H1 (cell line): Measurements from ENCODE around the gene NCAM1. TPM values are rescaled to one million over a fixed set of nuclear protein-coding genes. Genes with fewer than 3 reads are reported as not detected.

Source experiments
- CTCF ChIA-PET: fragments of 300-600 bp; sonication (Branson Sonifier 250); formaldehyde crosslinking; loops from one replicate; lab custom pipeline; 2021; ENCODE audit not compliant: partially characterized antibody; lab: Charles Lee
- POLR2A ChIA-PET: fragments of 300-600 bp; sonication (Branson Sonifier 250); formaldehyde crosslinking; loops from one replicate; lab custom pipeline; 2021; ENCODE audit warnings: inconsistent platforms; ENCODE audit not compliant: partially characterized antibody; lab: Charles Lee
- DNase-seq, 2 experiments: peaks; one replicate each; pipeline versions ENCODE4 v3.0.0 to v3.0.0-alpha.2; 2010 to 2022; ENCODE audit warnings: low spot score in 2 of 2, low read depth in 1 of 2, mixed read lengths in 1 of 2
- FAIRE-seq: peaks from 2 replicates; lab custom pipeline; 2011; peaks lifted over from hg19 to GRCh38; lab: Jason Lieb, UNC
- H2AFZ ChIP-seq: 2 replicates; pipeline ENCODE4 v1.8.1; 2012; ENCODE audit warnings: low read length, inconsistent platforms
- H2AK5ac ChIP-seq: 2 replicates; pipeline ENCODE4 v1.6.1; 2013; ENCODE audit warnings: low read depth, low read length
- H2BK120ac ChIP-seq: replicated peaks from 2 replicates; pipeline ENCODE3; 2013; ENCODE audit warnings: low read depth, low read length, inconsistent platforms
- H2BK12ac ChIP-seq: 2 replicates; pipeline ENCODE4 v1.6.1; 2013; ENCODE audit warnings: low read depth, low read length
- H2BK15ac ChIP-seq: 2 replicates; pipeline ENCODE4 v1.6.1; 2013; ENCODE audit warnings: low read length
- H2BK20ac ChIP-seq: 2 replicates; pipeline ENCODE4 v1.6.1; 2013; ENCODE audit warnings: low read length
- H2BK5ac ChIP-seq: 2 replicates; pipeline ENCODE4 v1.6.1; 2013; ENCODE audit warnings: low read depth, low read length
- H3K14ac ChIP-seq: 2 replicates; pipeline ENCODE4 v1.6.1; 2013; ENCODE audit warnings: inconsistent platforms; ENCODE audit not compliant: insufficient read length
- H3K18ac ChIP-seq: 2 replicates; pipeline ENCODE4 v1.6.1; 2013; ENCODE audit warnings: low read length; ENCODE audit errors: extremely low read depth
- H3K23ac ChIP-seq: 2 replicates; pipeline ENCODE4 v1.6.1; 2013; ENCODE audit warnings: inconsistent platforms; ENCODE audit not compliant: insufficient read length
- H3K23me2 ChIP-seq: 2 replicates; pipeline ENCODE4 v1.6.1; 2013; ENCODE audit warnings: low read depth, low read length
- H3K27ac ChIP-seq: 2 replicates; pipeline ENCODE4 v1.6.1; 2011; ENCODE audit warnings: low read depth, low read length, inconsistent platforms
- H3K27me3 ChIP-seq, 4 experiments: replicated peaks in 1 of 4; 1 replicate in 1 of 4; 2 replicates in 3 of 4; pipeline versions ENCODE4 v1.6.1 to v1.8.1; 2011 to 2013; ENCODE audit warnings: low read length in 3 of 4, mild to moderate bottlenecking in 3 of 4, inconsistent platforms in 2 of 4, mixed read lengths in 2 of 4, moderate library complexity in 1 of 4; ENCODE audit not compliant: control insufficient read depth in 3 of 4, insufficient read depth in 3 of 4; ENCODE audit errors: extremely low read depth in 1 of 4
- H3K36me3 ChIP-seq, 4 experiments: 2 replicates each; pipeline versions ENCODE4 v1.6.1 to v1.8.1; 2011 to 2013; ENCODE audit warnings: mild to moderate bottlenecking in 4 of 4, low read length in 3 of 4, moderate library complexity in 2 of 4, control low read depth in 1 of 4, inconsistent platforms in 1 of 4; ENCODE audit not compliant: insufficient read depth in 4 of 4, control insufficient read depth in 2 of 4
- H3K4ac ChIP-seq: replicated peaks from 2 replicates; pipeline ENCODE3; 2013; ENCODE audit warnings: low read length, low read depth, mixed read lengths, inconsistent platforms; ENCODE audit not compliant: insufficient read length
- H3K4me1 ChIP-seq, 4 experiments: replicated peaks in 1 of 4; 1 replicate in 1 of 4; 2 replicates in 3 of 4; pipeline versions ENCODE4 v1.6.1 to v1.8.1; 2011 to 2013; ENCODE audit warnings: low read length in 3 of 4, inconsistent platforms in 2 of 4, mixed read lengths in 1 of 4; ENCODE audit not compliant: insufficient read depth in 4 of 4, control insufficient read depth in 3 of 4
- H3K4me2 ChIP-seq, 2 experiments: 2 replicates each; pipeline versions ENCODE4 v1.6.1 to v1.8.1; 2011 to 2013; ENCODE audit warnings: low read depth in 2 of 2, low read length in 2 of 2, control low read depth in 1 of 2, inconsistent platforms in 1 of 2, mild to moderate bottlenecking in 1 of 2; ENCODE audit not compliant: insufficient read depth in 1 of 2
- H3K4me3 ChIP-seq, 4 experiments: fragments of 200-600, 300-600 bp in 1 of 4; sonication (generic), shearing (Covaris generic), sonication (Bioruptor Twin) in 1 of 4; 2 replicates each; pipeline versions ENCODE4 v1.5.1 to v1.8.1; 2011 to 2016; ENCODE audit warnings: low read length in 4 of 4, low read depth in 3 of 4, control low read depth in 2 of 4, inconsistent platforms in 2 of 4, mild to moderate bottlenecking in 2 of 4, mixed read lengths in 1 of 4, moderate library complexity in 1 of 4; ENCODE audit not compliant: insufficient read depth in 2 of 4; ENCODE audit errors: extremely low read depth in 1 of 4
- H3K56ac ChIP-seq: replicated peaks from 2 replicates; pipeline ENCODE3; 2013; ENCODE audit warnings: low read depth, mild to moderate bottlenecking, mixed read lengths, low read length, inconsistent platforms; ENCODE audit not compliant: insufficient read length
- H3K79me1 ChIP-seq: 2 replicates; pipeline ENCODE4 v1.6.1; 2013; ENCODE audit warnings: low read depth, low read length, control low read depth
- H3K79me2 ChIP-seq, 2 experiments: 2 replicates each; pipeline versions ENCODE4 v1.6.1 to v1.8.1; 2012 to 2013; ENCODE audit warnings: low read length in 2 of 2, mild to moderate bottlenecking in 2 of 2, inconsistent platforms in 1 of 2; ENCODE audit not compliant: insufficient read depth in 2 of 2, control insufficient read depth in 1 of 2
- H3K9ac ChIP-seq, 4 experiments: replicated peaks in 1 of 4; 1 replicate in 1 of 4; 2 replicates in 3 of 4; pipeline versions ENCODE4 v1.6.1 to v1.8.1; 2011 to 2013; ENCODE audit warnings: low read depth in 3 of 4, low read length in 3 of 4, control low read depth in 2 of 4, mild to moderate bottlenecking in 2 of 4, moderate library complexity in 2 of 4, inconsistent platforms in 1 of 4; ENCODE audit errors: extremely low read depth in 1 of 4
- H3K9me3 ChIP-seq, 2 experiments: 2 replicates each; pipeline versions ENCODE4 v1.6.1 to v1.8.1; 2012 to 2013; ENCODE audit warnings: mild to moderate bottlenecking in 2 of 2, moderate library complexity in 2 of 2, control low read depth in 1 of 2, inconsistent platforms in 1 of 2, low read depth in 1 of 2, low read length in 1 of 2, mixed read lengths in 1 of 2; ENCODE audit not compliant: insufficient read depth in 2 of 2
- H4K20me1 ChIP-seq, 2 experiments: replicated peaks in 1 of 2; 2 replicates each; pipeline versions ENCODE3 to v1.8.1; 2011 to 2013; ENCODE audit warnings: inconsistent platforms in 2 of 2, low read length in 2 of 2, mild to moderate bottlenecking in 1 of 2; ENCODE audit not compliant: insufficient read depth in 2 of 2, control insufficient read depth in 1 of 2
- H4K5ac ChIP-seq: 2 replicates; pipeline ENCODE4 v1.6.1; 2013; ENCODE audit warnings: low read length, low read depth, mixed read lengths, inconsistent platforms; ENCODE audit not compliant: insufficient read length
- H4K8ac ChIP-seq: 2 replicates; pipeline ENCODE4 v1.8.0; 2013; ENCODE audit warnings: mild to moderate bottlenecking, moderate library complexity, low read length, inconsistent platforms; ENCODE audit not compliant: insufficient read depth; ENCODE audit errors: extremely low read depth
- H4K91ac ChIP-seq: replicated peaks from 2 replicates; pipeline ENCODE3; 2013; ENCODE audit warnings: low read length, mixed read lengths, inconsistent platforms; ENCODE audit not compliant: insufficient read length
- ASH2L ChIP-seq: fragments of 200-600, 300-600 bp; sonication (generic); IDR thresholded peaks from one replicate; pipeline ENCODE4 v1.7.1; 2017; ENCODE audit warnings: low read length
- EP300 ChIP-seq, 2 experiments: IDR thresholded peaks; 1 replicate in 1 of 2; 2 replicates in 1 of 2; pipeline ENCODE4 v1.6.1; 2011 to 2012; ENCODE audit warnings: low read depth in 2 of 2, low read length in 2 of 2, mild to moderate bottlenecking in 2 of 2, borderline replicate concordance in 1 of 2, inconsistent platforms in 1 of 2, moderate library complexity in 1 of 2
- JUN ChIP-seq: IDR thresholded peaks from 2 replicates; pipeline ENCODE4 v1.6.1; 2011; ENCODE audit warnings: low read depth, mild to moderate bottlenecking, improper control_type of control experiment, low read length
- JUND ChIP-seq: IDR thresholded peaks from 2 replicates; pipeline ENCODE4 v1.6.1; 2011; ENCODE audit warnings: mild to moderate bottlenecking, improper control_type of control experiment, low read length
- KDM5A ChIP-seq: fragments of 200-600 bp; IDR thresholded peaks from 2 replicates; pipeline ENCODE4 v1.7.1; 2012; ENCODE audit warnings: mild to moderate bottlenecking, low read length, inconsistent platforms, mixed read lengths
- RAD21 ChIP-seq, 2 experiments: IDR thresholded peaks in 1 of 2; conservative IDR thresholded peaks in 1 of 2; 2 replicates each; pipeline ENCODE4 v1.6.1; 2011; ENCODE audit warnings: low read depth in 2 of 2, low read length in 2 of 2, improper control_type of control experiment in 1 of 2, inconsistent platforms in 1 of 2, mild to moderate bottlenecking in 1 of 2, moderate library complexity in 1 of 2
- SIRT6 ChIP-seq: IDR thresholded peaks from one replicate; pipeline ENCODE4 v1.7.1; 2012; ENCODE audit warnings: low read length, inconsistent platforms
- TAF7 ChIP-seq: optimal IDR thresholded peaks from 2 replicates; pipeline ENCODE3; 2011; ENCODE audit warnings: low read depth, mild to moderate bottlenecking, inconsistent platforms, low read length, moderate library complexity, borderline replicate concordance
- WGBS, 2 experiments: shearing (Covaris generic) in 1 of 2; methylation state at CpG; one replicate each; pipeline versions ENCODE4 v1.1.6 to v1.1.7; 2013 to 2015; ENCODE audit warnings: low lambda C conversion rate in 2 of 2, mixed read lengths in 2 of 2, inconsistent platforms in 1 of 2, low coverage in 1 of 2, missing lambda C conversion rate in 1 of 2; ENCODE audit not compliant: insufficient replicate concordance in 2 of 2, insufficient coverage in 1 of 2, insufficient read length in 1 of 2; ENCODE audit errors: extremely low coverage in 1 of 2, missing lambda C conversion rate in 1 of 2; 5-methylcytosine and 5-hydroxymethylcytosine counted together
- polyA plus RNA-seq, 7 experiments: library from polyadenylated mRNA; depleted of rRNA in 3 of 7; stranded (reverse) in 5 of 7; unstranded in 2 of 7; fragments of >200 nt in 5 of 7; fragments of 200-250 nt in 2 of 7; gene quantifications; 1 replicate in 5 of 7; 2 replicates in 1 of 7; 4 replicates in 1 of 7; pipeline versions ENCODE4 v1.2.1 to v1.2.3, GENCODE V29; 2011 to 2013; ENCODE audit warnings: missing spikeins in 2 of 7, mixed read lengths in 2 of 7
- total RNA-seq: library from RNA; stranded (reverse); fragmentation: NEBNext Ultra II Directional; extraction: Animal tissue kit (Norgen Biotek cat#: 25700); gene quantifications from 2 replicates; pipeline ENCODE4 v1.2.1, GENCODE V29; 2021
- TF ChIP-seq, protein P1 (sequence below): IDR thresholded peaks from 2 replicates; pipeline ENCODE4 v1.6.1; 2012; ENCODE audit warnings: inconsistent platforms
- TF ChIP-seq, protein P2 (sequence below), 3 experiments: IDR thresholded peaks; 1 replicate in 2 of 3; 2 replicates in 1 of 3; pipeline versions ENCODE4 v1.5.1 to v1.6.1; 2011; ENCODE audit warnings: low read length in 3 of 3, mild to moderate bottlenecking in 3 of 3, inconsistent platforms in 2 of 3, low read depth in 1 of 3, moderate library complexity in 1 of 3; ENCODE audit not compliant: insufficient read depth in 1 of 3; ENCODE audit errors: control extremely low read depth in 1 of 3

Gene NCAM1
- total and polyA plus RNA-seq, 2 of the 8 experiments (the other 6 are each of a cell fraction or from before 2014, with no cell fraction given): 3.1 to 4.3 TPM

DNA sequence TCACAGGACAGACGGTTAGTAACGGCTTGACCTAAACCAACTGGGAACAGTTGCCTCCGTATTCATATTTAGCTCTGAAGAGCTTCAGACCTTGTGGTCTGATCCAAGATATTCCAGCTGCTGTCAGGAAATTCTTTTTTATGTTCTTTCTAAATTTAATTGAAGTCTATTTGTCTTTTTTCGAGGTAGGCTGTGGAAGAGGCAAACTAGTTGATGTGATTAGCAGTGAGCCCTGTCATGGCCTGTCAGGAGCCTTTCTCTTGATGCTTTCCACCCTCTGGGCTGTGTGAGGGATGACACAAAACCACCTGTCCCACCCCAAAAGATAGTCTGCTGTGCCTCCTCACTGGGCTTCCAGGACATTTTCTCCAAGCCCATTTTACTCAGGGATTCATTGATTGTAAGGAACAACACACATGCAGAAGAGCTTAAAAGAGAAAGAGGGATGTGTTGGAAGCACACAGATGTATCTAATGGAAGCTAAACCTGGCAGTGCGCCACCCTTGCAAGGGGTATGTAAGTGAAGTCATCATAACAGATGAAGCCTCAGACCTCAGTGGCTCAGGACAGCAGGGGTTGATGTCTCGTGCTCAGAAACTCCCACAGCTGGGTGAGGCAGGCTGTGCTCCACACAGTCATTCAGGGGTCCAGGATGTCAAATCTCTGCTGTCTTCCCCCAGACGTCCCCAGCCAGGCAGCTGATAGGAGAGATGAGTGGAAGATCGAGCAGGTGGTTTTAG, 170.0 kb downstream of the NCAM1 start:
- no peak for FAIRE-seq
- H3K4me1 ChIP-seq: no peaks in the 10 kb centered on the region

More for the DNA sequence above, 170.0 kb downstream of the NCAM1 start:
- Histone ChIP-seq H3K27ac (no peak overlapping the region), H3K18ac (no peak overlapping the region), H4K5ac (no peak overlapping the region), H3K36me3 (no peaks in the 10 kb centered on the region), H2AK5ac (no peak overlapping the region), H3K14ac (no peak overlapping the region), H3K4me3 (no peak overlapping the region), H3K27me3 (no peaks in the 10 kb centered on the region), H2BK20ac (no peak overlapping the region), H2AFZ (no peak overlapping the region), H4K8ac (no peak overlapping the region), H3K4me2 (no peak overlapping the region), H3K4ac (no peak overlapping the region), H3K23me2 (no peaks in the 10 kb centered on the region), H3K79me1 (no peaks in the 10 kb centered on the region), H3K9ac (no peak overlapping the region), H3K56ac (no peak overlapping the region), H2BK5ac (no peak overlapping the region), H3K9me3 (no peaks in the 10 kb centered on the region), H4K91ac (no peak overlapping the region), H2BK12ac (no peak overlapping the region), H3K23ac (no peak overlapping the region), H2BK15ac (no peak overlapping the region), H4K20me1 (no peaks in the 10 kb centered on the region), H3K79me2 (no peaks in the 10 kb centered on the region), H2BK120ac (no peak overlapping the region)
- CTCF ChIA-PET: interaction anchor here (1.1 to 2.0 kb wide), 4 partner anchors 11 to 677 kb away, joined by 3 to 9 read pairs (median 4); no protein-coding TSS in a partner anchor
- no peak for TF ChIP-seq RAD21 (IDR thresholded peaks at IDR 0.05 in 1 of 2, conservative IDR thresholded peaks at IDR 0.05 in 1 of 2; ENCODE audit: low read depth in 2 of 2, low read length in 2 of 2)
- TF ChIP-seq EP300 (IDR thresholded peaks at IDR 0.05; ENCODE audit: borderline replicate concordance in 1 of 2, low read depth in 2 of 2, low read length in 2 of 2): no peak
- no peak for TF ChIP-seq SIRT6
- no peak for TF ChIP-seq TAF7
- no peak for TF ChIP-seq ASH2L
- no peak for TF ChIP-seq KDM5A
- TF ChIP-seq JUND: no peak
- TF ChIP-seq, protein P1, sequence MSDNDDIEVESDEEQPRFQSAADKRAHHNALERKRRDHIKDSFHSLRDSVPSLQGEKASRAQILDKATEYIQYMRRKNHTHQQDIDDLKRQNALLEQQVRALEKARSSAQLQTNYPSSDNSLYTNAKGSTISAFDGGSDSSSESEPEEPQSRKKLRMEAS: no peak
- TF ChIP-seq JUN: no peak
- TF ChIP-seq, protein P2, sequence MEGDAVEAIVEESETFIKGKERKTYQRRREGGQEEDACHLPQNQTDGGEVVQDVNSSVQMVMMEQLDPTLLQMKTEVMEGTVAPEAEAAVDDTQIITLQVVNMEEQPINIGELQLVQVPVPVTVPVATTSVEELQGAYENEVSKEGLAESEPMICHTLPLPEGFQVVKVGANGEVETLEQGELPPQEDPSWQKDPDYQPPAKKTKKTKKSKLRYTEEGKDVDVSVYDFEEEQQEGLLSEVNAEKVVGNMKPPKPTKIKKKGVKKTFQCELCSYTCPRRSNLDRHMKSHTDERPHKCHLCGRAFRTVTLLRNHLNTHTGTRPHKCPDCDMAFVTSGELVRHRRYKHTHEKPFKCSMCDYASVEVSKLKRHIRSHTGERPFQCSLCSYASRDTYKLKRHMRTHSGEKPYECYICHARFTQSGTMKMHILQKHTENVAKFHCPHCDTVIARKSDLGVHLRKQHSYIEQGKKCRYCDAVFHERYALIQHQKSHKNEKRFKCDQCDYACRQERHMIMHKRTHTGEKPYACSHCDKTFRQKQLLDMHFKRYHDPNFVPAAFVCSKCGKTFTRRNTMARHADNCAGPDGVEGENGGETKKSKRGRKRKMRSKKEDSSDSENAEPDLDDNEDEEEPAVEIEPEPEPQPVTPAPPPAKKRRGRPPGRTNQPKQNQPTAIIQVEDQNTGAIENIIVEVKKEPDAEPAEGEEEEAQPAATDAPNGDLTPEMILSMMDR (IDR thresholded peaks at IDR 0.05; ENCODE audit: control extremely low read depth in 1 of 3, insufficient read depth in 1 of 3, low read depth in 1 of 3, low read length in 3 of 3): no peak
- POLR2A ChIA-PET: no interaction called here
- no peak for DNase-seq
- 90% methylated on average over 8 of the region's 8 CpGs; no CpG with 5 or more reads in 1 of the 2 experiments for WGBS, 2 experiments
